Skin epidermis (tissue), 12 donors: ENCODE measurements around the gene ARID1A.
A peak's percentile ranks its signal among the peaks of the same experiment; 100 is the strongest.
"Not testable (repeated sequence)": the region's sequence is repeated elsewhere in the genome, so short reads cannot be mapped to it uniquely, and the experiment has no call there.

ENCODE experiments used
- H3K27ac ChIP-seq, 21 experiments: fragments of 200-600 bp; sonication (generic) in 11 of 21; one replicate each; pipeline ENCODE4 v1.5.0; 2020; ENCODE audit warnings: mild to moderate bottlenecking in 3 of 21, inconsistent platforms in 2 of 21, moderate library complexity in 2 of 21
- H3K4me3 ChIP-seq, 7 experiments: fragments of 200-600 bp; sonication (generic) in 2 of 7; one replicate each; pipeline ENCODE4 v1.5.0; 2020; ENCODE audit warnings: inconsistent platforms in 2 of 7, mild to moderate bottlenecking in 2 of 7, moderate library complexity in 1 of 7

The ARID1A gene

DNA sequence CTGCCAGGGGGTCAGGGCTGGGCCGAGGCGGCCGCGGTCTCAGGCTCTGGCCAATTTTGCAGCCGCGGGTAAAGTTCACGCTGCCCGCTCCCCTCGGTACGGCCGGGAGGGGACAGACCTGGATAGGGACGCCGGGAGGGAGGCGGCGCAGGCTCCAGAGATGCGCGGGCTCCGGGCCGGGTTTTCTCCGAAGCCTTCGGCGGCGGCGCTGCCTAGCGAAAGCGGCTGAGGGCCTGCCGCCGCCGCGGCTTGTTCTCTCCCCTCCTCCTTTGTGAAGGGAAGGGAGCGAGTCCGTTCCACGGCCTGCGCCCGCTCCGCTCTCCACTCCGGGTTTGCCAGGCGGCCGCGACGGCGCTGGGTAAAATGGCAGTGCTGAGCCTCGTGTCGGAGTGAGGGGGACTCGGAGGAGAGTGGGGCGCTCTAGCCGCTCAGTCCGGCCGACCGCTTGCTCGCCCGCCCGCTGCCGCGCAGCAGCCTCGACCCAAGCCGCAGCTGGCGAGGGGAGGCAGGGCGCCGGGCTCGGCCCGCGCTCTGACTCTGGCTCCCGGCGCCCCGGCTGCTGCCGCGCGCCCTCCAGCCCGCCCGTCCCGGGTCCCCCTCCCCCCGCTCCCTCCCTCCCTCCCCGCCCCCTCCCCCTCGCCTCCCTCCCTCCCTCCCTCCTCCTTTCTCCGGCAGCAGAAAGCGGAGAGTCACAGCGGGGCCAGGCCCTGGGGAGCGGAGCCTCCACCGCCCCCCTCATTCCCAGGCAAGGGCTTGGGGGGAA, at the start of gene ARID1A:
ARID1A (plus strand) TSS at position 660 of the 763 bp plus-strand sequence. CDS start 389 bp downstream, outside the sequence.
- Histone ChIP-seq H3K27ac (peak within 1 kb of the TSS; percentile 85 to 100 (median 98)), H3K4me3 (peak within 1 kb of the TSS; percentile 85 to 96 (median 91))

GRCh38 chr1:26664802-26665201, 31.0 kb upstream of the ARID1A start:
- no peak overlapping the region for H3K4me3 ChIP-seq

DNA sequence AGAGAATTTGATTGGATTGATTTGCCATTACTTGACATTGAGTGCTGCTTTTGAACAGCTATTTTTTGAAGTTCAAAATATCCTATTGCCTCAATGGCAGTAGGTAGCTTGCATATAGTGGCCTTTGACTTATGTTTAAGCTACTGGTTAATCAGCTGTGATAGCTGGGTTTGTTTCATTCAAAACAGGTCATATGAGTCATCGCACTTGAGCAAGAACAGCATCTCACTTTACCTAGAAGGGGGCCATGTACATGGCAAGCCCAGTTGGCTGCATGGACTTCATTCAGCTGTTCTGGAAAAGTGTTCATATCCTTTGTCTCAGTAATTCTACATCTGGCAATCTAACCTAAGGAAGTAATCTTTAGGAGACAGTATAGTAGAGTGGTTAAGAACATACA, 29.0 kb upstream of the ARID1A start:
- no peak overlapping the region for H3K27ac ChIP-seq
- H3K4me3 ChIP-seq: no peak overlapping the region

More at GRCh38 chr1:26664802-26665201, 31.0 kb upstream of the ARID1A start:
- no peak overlapping the region for H3K27ac ChIP-seq

DNA sequence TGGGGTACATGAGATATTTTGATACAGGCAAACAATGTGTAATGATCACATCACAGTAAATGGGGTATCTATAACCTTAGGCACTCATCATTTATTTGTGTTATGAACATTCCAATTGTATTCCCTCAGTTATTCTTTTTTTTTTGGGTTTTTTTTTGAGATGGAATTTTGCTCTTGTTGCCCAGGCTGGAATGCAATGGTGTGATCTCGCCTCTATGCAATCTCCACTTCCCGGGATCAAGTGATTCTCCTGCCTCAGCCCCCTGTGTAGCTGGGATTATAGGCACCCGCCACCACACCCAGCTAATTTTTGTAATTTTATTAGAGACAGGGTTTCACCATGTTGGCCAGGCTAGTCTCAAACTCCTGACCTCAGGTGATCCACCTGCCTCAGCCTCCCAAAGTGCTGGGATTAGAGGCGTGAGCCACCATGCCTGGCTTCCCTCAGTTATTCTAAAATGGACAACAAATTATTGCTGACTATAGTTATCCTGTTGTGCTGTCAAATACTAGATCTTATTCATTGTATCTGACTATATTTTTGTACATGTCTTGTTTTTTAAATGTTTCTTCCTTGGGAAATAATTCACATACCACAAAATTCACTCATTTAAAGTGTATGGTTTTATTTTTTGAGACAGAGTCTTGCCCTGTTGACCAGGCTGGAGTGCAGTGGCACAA, 27.6 kb upstream of the ARID1A start:
- not testable (repeated sequence) for H3K27ac ChIP-seq, H3K4me3 ChIP-seq

DNA sequence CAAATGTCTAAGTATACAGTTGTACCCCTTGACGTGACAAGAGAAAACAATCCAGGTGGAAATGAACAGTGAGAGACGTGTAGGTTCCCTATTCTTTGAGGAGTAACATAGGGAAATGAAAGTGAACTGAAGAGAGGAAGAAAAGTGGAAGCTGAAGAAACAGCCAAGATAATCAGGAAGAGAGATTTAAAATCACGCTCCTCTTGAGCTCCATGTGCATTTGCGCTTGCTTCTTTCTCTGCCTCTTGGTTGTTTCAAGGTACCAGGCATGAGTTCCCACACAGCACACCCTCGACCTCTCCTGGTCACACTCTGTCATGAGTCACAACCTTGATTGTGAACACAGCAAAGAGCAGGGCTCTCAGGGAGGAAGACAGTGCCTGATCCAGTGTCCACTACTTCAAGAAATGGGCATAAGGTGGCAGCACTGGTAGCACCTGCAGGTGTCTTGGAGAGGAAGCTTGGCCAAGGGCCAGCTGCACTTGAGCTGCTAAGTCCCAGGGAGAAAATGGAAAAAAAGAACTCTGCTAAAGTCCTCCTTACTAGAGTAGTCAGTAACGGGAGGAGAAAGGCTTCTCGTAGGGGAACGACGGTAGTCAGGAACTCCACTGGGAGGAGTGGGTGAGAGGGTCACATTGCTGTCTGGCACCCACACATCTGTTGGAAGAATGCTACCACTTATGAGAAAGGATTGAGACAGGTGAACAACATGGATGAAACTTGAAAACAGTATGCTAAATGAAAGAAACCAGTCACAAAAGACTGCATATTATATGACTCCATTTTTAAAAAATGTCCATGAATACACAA, 18.3 kb upstream of the ARID1A start:
- Histone ChIP-seq H3K27ac (peak overlapping the region in 3 of 21 experiments; percentile 9 to 58 (median 57)), H3K4me3 (no peak overlapping the region)

DNA sequence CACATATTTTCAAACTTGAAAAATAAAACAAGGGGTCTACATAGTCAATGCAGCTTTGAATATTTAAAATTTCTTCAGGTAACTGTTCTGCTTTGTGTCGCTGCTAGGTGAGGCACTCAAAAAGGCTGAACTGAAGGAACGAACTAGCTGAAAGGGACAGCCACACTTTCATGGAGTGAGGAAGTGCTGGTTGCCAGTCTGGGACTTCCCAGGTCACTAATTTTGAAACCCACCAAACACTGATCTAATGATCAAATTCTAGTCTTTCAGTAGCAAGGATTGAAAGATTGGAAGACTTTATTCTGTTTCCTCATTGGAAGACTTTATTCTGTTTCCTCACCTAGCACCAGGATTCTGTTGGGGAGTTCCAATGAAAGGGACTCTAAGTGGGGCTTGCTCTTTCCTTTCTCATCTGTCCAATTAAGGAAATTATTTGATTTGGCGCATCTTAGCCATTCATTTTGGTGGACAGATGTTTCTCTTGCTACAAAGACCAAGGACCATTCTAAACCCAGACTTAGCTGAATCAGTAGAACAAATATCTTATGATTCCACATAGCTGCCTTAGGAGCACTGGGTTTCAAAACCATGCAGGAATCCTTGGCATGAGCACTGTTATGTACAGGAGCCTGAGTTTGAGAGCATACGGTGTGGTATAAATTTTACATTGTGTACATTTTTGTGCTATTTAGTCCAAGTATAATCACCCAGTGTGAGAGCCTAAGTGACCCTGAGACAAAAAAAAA, 10.9 kb upstream of the ARID1A start:
- no peak overlapping the region for H3K4me3 ChIP-seq
- H3K27ac ChIP-seq: no peak overlapping the region

GRCh38 chr1:26686795-26687194, 9.0 kb upstream of the ARID1A start:
- Histone ChIP-seq H3K4me3 (no peak overlapping the region), H3K27ac (no peak overlapping the region)

GRCh38 chr1:26689504-26689903, 6.3 kb upstream of the ARID1A start:
- H3K27ac ChIP-seq: peak overlapping the region in 1 of 21 experiments; percentile 32
- H3K4me3 ChIP-seq: no peak overlapping the region

DNA sequence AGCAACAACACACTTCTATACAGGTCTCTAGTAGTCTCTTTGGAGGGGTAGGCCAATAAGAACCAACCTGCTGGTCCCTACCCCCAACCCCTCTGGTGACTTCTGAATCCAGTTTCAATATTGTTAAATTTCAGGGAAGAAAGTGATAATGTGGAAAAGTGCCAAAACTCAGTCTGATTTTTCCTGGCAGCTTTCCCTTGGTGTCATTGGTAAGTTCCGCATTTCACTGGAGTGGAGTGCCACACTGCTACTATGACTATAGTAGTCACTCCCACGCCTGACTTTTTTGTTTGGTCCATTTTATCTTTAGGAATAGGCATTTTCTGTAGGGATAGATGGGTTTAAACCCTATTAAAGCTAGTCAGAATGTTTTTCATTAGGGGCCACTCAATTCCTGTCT, 5.7 kb upstream of the ARID1A start:
- no peak overlapping the region for H3K4me3 ChIP-seq
- peak overlapping the region in 3 of 21 experiments; percentile 2 to 32 (median 6) for H3K27ac ChIP-seq

DNA sequence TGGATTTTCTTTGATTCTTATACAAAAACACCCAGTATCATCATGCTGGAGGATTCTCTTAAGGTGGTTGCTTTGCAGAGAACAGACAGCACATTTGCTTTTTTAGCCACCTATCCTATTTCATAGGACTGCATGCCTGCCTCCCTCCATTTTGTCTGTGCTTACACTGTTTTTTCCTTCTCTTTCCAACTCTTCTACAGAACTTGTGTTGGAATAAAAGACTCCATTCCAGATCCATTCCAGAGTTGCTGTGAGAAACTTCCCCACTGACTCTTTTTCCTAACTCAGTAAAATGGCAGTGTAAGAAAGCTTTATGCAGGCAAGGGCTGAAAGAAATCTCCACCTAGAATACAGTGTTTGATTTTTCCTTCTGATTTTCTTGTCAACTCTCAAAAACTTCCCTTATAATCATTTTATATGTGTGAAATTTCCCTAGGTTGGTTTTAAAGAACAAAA, 5.2 kb upstream of the ARID1A start:
- Histone ChIP-seq H3K4me3 (no peak overlapping the region), H3K27ac (peak overlapping the region in 5 of 21 experiments; percentile 2 to 98 (median 18))

DNA sequence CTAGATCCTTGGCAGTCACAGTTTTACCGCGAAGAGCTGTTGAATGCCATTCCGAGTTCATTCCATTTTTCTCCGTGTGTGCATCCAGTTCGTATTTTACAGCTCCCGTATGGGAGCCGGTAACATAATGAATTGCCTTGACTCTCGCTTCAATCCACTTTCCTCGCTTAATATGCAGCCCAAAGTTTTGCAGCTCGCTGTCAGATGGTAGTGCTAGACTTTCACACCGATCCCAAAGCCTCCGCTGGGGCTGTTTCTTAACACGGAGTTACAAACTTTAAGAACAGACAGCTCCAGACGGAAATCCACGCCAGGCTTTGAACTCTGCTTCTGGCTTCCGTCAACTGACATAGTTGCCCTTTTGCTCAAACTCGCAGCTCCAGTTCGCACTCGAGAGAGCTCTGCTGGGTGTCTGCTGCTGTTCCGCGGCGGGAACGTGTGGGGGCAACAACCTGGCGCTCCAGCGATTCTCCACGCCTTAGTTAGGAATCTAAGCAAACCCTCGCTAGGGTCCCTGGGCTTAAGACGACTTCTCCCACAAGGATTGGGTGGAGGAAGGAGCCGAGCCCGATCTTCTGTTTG, 3.5 kb upstream of the ARID1A start:
- peak overlapping the region; percentile 38 to 62 (median 49) for H3K4me3 ChIP-seq
- peak overlapping the region; percentile 43 to 100 (median 98) for H3K27ac ChIP-seq

GRCh38 chr1:26692793-26693490, 2.9 kb upstream of the ARID1A start:
- Histone ChIP-seq H3K4me3 (peak overlapping the region; percentile 38 to 62 (median 49)), H3K27ac (peak overlapping the region; percentile 43 to 100 (median 98))

DNA sequence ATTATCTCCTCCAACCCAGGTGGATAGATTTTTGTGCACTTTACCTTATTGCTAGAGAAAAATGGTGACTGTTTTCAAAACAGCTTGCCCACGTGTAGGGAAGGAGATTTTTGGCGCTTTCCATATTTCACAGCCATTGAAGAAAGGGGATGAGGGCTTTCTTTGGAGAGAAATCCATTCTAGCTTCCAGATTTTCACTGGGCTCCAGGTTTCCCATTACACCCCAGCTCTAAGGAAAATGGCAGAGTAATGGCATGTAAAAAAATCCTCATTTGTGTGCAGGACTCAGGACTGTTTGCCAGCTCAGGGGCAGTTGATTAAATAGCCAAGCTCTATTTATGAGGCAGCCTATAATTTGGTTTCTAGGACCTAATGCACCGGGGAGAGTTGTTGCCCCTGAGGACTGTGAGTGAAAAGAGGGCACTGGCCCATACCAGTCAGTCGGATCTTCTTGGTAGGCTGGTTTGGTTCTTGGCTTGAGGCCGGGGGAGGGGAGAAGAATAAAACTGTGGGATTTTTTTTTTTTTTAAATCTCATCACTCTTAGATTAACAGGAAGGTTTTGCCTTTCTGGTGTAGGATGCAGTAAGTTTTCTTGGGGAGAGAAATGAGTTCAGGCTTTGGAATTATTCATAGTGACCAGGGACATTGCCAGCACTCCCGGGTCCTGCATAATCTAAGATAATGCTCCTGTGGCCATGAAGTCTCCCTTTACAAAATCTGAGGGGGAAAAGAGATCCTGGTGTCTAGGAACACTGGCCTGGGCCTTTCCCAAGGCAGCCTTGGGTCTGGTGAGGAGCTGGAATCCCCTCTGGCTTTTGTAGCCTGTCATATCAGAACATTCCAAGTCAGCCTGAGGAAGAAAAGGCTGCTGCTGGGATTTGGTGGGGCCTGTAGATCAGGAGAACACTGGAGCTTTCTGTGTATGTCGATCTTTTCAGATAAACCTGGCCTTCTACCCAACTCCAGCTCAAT, 1.9 kb upstream of the ARID1A start:
- H3K4me3 ChIP-seq: peak overlapping the region; percentile 38 to 96 (median 49)
- peak overlapping the region; percentile 43 to 100 (median 98) for H3K27ac ChIP-seq

GRCh38 chr1:26694638-26695355, 1.0 kb upstream of the ARID1A start:
- H3K4me3 ChIP-seq: peak overlapping the region; percentile 85 to 96 (median 91)
- peak overlapping the region; percentile 41 to 100 (median 98) for H3K27ac ChIP-seq

GRCh38 chr1:26696119-26696653, 371 bp downstream of the ARID1A start:
- peak overlapping the region; percentile 85 to 96 (median 91) for H3K4me3 ChIP-seq
- H3K27ac ChIP-seq: peak overlapping the region; percentile 85 to 100 (median 98)
